ENCODE results near the gene NFIX. TPM values are rescaled to one million over a fixed set of nuclear protein-coding genes. Genes with fewer than 3 reads are reported as not detected.

Gene NFIX
- total and polyA plus RNA-seq, 9 of the 15 experiments (the other 6 are each of a cell fraction or from before 2014, with no cell fraction given): 0.28 to 26.8 (median 5.4) TPM

GRCh38 chr19:12945479-12946091, 49.7 kb upstream of the NFIX start, which contains the start of gene RAD23A (continued):
- TF ChIP-seq ZNF592 (IDR thresholded peaks at IDR 0.05): no peak; the same call in 1 of the 2 replicates
- 0 out of 4 replicates have a peak, but pooled peaks of 1 of the 2 experiments have one; percentile 13 for TF ChIP-seq FOXA3 (CRISPR knock-in tag; conservative IDR thresholded peaks at IDR 0.05 in 1 of 2, IDR thresholded peaks at IDR 0.05 in 1 of 2)
- TF ChIP-seq FOXA1 (IDR thresholded peaks at IDR 0.05; ENCODE audit: borderline replicate concordance): no peak
- peak; percentile 46; the same call in 1 of the 2 replicates for TF ChIP-seq ZNF324 (CRISPR knock-in tag; IDR thresholded peaks at IDR 0.05)
- 0 out of 2 replicates have a peak, but pooled peaks have one; percentile 17 for TF ChIP-seq ZNF586 (CRISPR knock-in tag; conservative IDR thresholded peaks at IDR 0.05)
- peak; percentile 99 for TF ChIP-seq ATF7 (IDR thresholded peaks at IDR 0.05)
- TF ChIP-seq USF1 (CRISPR knock-in tag; IDR thresholded peaks at IDR 0.05): peak; percentile 100
- TF ChIP-seq VEZF1 (CRISPR knock-in tag; IDR thresholded peaks at IDR 0.05): peak; percentile 67
- TF ChIP-seq MEIS2 (IDR thresholded peaks at IDR 0.05; ENCODE audit: partially characterized antibody): peak; percentile 94
- no peak for TF ChIP-seq XRCC4 (IDR thresholded peaks at IDR 0.05; ENCODE audit: extremely low read depth, insufficient read depth, insufficient read length)
- TF ChIP-seq LEF1 (IDR thresholded peaks at IDR 0.05): no peak
- peak; percentile 95 for TF ChIP-seq RBFOX2 (IDR thresholded peaks at IDR 0.05; ENCODE audit: low read depth, low read length)
- TF ChIP-seq GABPB1 (CRISPR knock-in tag; IDR thresholded peaks at IDR 0.05): peak; percentile 98
- no peak for TF ChIP-seq ZBTB8A (IDR thresholded peaks at IDR 0.05; ENCODE audit: partially characterized antibody)
- TF ChIP-seq LCOR (CRISPR knock-in tag; IDR thresholded peaks at IDR 0.05): no peak
- 0 out of 2 replicates have a peak, but pooled peaks have one; percentile 53 for TF ChIP-seq ZNF165 (CRISPR knock-in tag; IDR thresholded peaks at IDR 0.05; ENCODE audit: borderline replicate concordance)
- no peak for TF ChIP-seq ASH1L (IDR thresholded peaks at IDR 0.05; ENCODE audit: borderline replicate concordance, low read depth, partially characterized antibody)
- peak; percentile 8; the same call in 1 of the 2 replicates for TF ChIP-seq THRAP3 (IDR thresholded peaks at IDR 0.05; ENCODE audit: borderline replicate concordance)
- peak; percentile 85 for TF ChIP-seq JUN (IDR thresholded peaks at IDR 0.05; ENCODE audit: borderline replicate concordance, low read depth, low read length)
- 0 out of 2 replicates have a peak, but pooled peaks have one; percentile 72 for TF ChIP-seq JUN (CRISPR knock-in tag; IDR thresholded peaks at IDR 0.05; ENCODE audit: borderline replicate concordance)
- TF ChIP-seq ZBED1 (IDR thresholded peaks at IDR 0.05): peak; percentile 96; the same call in 1 of the 2 replicates
- peak; percentile 85 for TF ChIP-seq OTX1 (CRISPR knock-in tag; IDR thresholded peaks at IDR 0.05)
- TF ChIP-seq IFI16 (CRISPR knock-in tag; IDR thresholded peaks at IDR 0.05): no peak
- no peak for TF ChIP-seq ZNF274 (IDR thresholded peaks at IDR 0.05; ENCODE audit: borderline replicate concordance, low read depth, low read length)
